ENCODE data around the gene RBBP6.

GRCh38 chr16:24609740-24610415 lies 70.5 kb downstream of the RBBP6 start:
- no peak for TF ChIP-seq CTCF (IDR thresholded peaks at IDR 0.05)
- no peak for TF ChIP-seq POLR2A (IDR thresholded peaks at IDR 0.05)

Measured in esophagus squamous epithelium (tissue), 4 donors.